ENCODE results near the gene LARGE1. TPM values are rescaled to one million over a fixed set of nuclear protein-coding genes. Genes with fewer than 3 reads are reported as not detected.

LARGE1 gene
- total and polyA plus RNA-seq, 2 of the 4 experiments (the other 2 are of a cell fraction) = 6.2 to 12.4 TPM

GRCh38 chr22:33379836-33380235 is 540.4 kb downstream of the LARGE1 start:
- Histone ChIP-seq H3K36me3 (ENCODE audit: control insufficient read depth, insufficient read depth, low read length) (0 out of 2 replicates have a peak, but pooled peaks cover 5% of the 10 kb centered on the region), H3K27ac (ENCODE audit: insufficient read depth, low read length) (no peak overlapping the region), H3K4me2 (ENCODE audit: low read depth, low read length) (no peak overlapping the region), H2BK120ac (ENCODE audit: low read depth, low read length) (no peak overlapping the region), H4K8ac (ENCODE audit: low read depth in 2 of 2, low read length in 2 of 2) (no peak overlapping the region), H4K20me1 (ENCODE audit: insufficient read depth, low read length) (peaks cover 4% of the 10 kb centered on the region; the same call in 1 of the 2 replicates), H3K9ac (ENCODE audit: low read depth, low read length) (no peak overlapping the region), H3K23ac (ENCODE audit: low read depth, low read length) (no peak overlapping the region), H3K9me1 (ENCODE audit: insufficient read depth, low read length) (no peaks in the 10 kb centered on the region; the same call in 1 of the 2 replicates), H2AFZ (replicated peaks; ENCODE audit: low read length, poor library complexity) (no peak overlapping the region), H2AK5ac (ENCODE audit: low read depth, low read length) (no peak overlapping the region), H3K18ac (ENCODE audit: low read depth, low read length) (no peak overlapping the region), H2BK20ac (ENCODE audit: low read depth, low read length) (no peak overlapping the region), H3K27me3 (ENCODE audit: control insufficient read depth, insufficient read depth, low read length) (no peaks in the 10 kb centered on the region), H3K79me1 (ENCODE audit: low read depth in 1 of 2, low read length in 2 of 2) (no peaks in the 10 kb centered on the region), H4K91ac (ENCODE audit: insufficient read depth, low read depth, low read length) (no peak overlapping the region), H3K9me3 (ENCODE audit: control insufficient read depth, insufficient read depth, low read length) (no peaks in the 10 kb centered on the region), H3K4me3 (ENCODE audit: insufficient read depth, low read depth, low read length) (no peak overlapping the region), H2BK15ac (ENCODE audit: low read depth, low read length) (no peak overlapping the region), H2AK9ac (replicated peaks; ENCODE audit: low read depth, low read length, poor library complexity) (no peak overlapping the region), H3K56ac (ENCODE audit: extremely low read depth, insufficient read depth, low read length) (no peak overlapping the region), H2BK5ac (ENCODE audit: low read depth, low read length, poor library complexity, severe bottlenecking) (no peak overlapping the region), H3K14ac (replicated peaks; ENCODE audit: low read depth, low read length) (no peak overlapping the region), H3K4ac (ENCODE audit: low read depth, low read length) (no peak overlapping the region), H4K5ac (ENCODE audit: low read depth, low read length) (no peak overlapping the region), H3K4me1 (ENCODE audit: control insufficient read depth, insufficient read depth, low read length) (no peaks in the 10 kb centered on the region)
- dilution Hi-C loops (cut with HindIII; ENCODE audit: low sequenced_read_pairs, unreplicated experiment) (no loop called here), intact Hi-C loops (cut with micrococcal nuclease) (no loop called here), in situ Hi-C loops (cut with MboI; ENCODE audit: low sequenced_read_pairs) (no loop called here)
- POLR2A ChIA-PET (ENCODE audit: unreplicated experiment) = no interaction called here
- TF ChIP-seq POLR2A (IDR thresholded peaks at IDR 0.05; ENCODE audit: low read depth, low read length) (no peak), CHD1 (IDR thresholded peaks at IDR 0.05; ENCODE audit: low read depth, low read length) (no peak)
- DNase-seq = no peak
- CTCF ChIA-PET = no interaction called here
- WGBS, 2 experiments (ENCODE audit: extremely low coverage in 2 of 2, insufficient read length in 1 of 2) = no CpG with 5 or more reads among the region's 2 CpGs
- no peak for ATAC-seq (ENCODE audit: low read depth)
- BruUV-seq (replicated peaks) = no TSS peak

All from IMR-90 (cell line).